Measurements from ENCODE around the gene ENSA.
A peak's percentile ranks its signal among the peaks of the same experiment; 100 is the strongest.
"Not testable (repeated sequence)": the region's sequence is repeated elsewhere in the genome, so short reads cannot be mapped to it uniquely, and the experiment has no call there.

ENSA gene

GRCh38 chr1:150580966-150581365, 48.4 kb downstream of the ENSA start:
- not testable (repeated sequence) for DNase-seq (ENCODE audit: low spot score)

- no peak for DNase-seq (ENCODE audit: low spot score)
Measured at GRCh38 chr1:150579945-150580642, 49.3 kb downstream of the ENSA start.

GRCh38 chr1:150579110-150579944, 50.1 kb downstream of the ENSA start, which contains the start of gene MCL1:
Gene MCL1, minus strand, starts transcription at chr1:150579610. Its CDS starts 80 bp downstream, at chr1:150579530.
- peak; percentile 98 for DNase-seq (ENCODE audit: low spot score)

GRCh38 chr1:150578272-150579109, 50.9 kb downstream of the ENSA start:
- no peak for DNase-seq (ENCODE audit: low spot score)

GRCh38 chr1:150577557-150578271, 51.7 kb downstream of the ENSA start:
- no peak for DNase-seq (ENCODE audit: low spot score)

GRCh38 chr1:150576794-150577556, 52.4 kb downstream of the ENSA start:
- DNase-seq (ENCODE audit: low spot score), result no peak

- no peak for DNase-seq (ENCODE audit: low spot score)
Measured at GRCh38 chr1:150576367-150576711, 53.1 kb downstream of the ENSA start.

GRCh38 chr1:150575518-150576366, 53.7 kb downstream of the ENSA start:
- no peak for DNase-seq (ENCODE audit: low spot score)

DNA sequence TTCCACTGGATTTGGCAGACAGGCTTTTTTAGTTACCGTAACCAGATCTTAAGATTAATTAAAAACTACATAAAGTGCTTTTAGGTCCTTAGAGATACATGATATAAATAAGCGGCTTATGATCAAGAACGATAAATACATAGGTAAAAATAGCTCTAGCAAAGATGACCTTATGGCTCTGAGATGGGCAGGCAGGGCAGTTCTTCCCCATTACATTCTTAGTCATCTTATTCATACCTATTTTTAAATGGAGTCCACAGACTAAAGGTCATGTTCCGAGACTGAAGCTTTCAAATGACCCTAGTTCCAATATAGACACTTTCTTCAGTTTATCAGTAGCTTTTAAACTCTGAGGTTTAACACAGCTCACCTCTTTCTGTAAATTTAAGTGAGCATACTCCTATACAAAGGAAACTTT, 54.3 kb downstream of the ENSA start:
- DNase-seq (ENCODE audit: low spot score), result no peak

DNA sequence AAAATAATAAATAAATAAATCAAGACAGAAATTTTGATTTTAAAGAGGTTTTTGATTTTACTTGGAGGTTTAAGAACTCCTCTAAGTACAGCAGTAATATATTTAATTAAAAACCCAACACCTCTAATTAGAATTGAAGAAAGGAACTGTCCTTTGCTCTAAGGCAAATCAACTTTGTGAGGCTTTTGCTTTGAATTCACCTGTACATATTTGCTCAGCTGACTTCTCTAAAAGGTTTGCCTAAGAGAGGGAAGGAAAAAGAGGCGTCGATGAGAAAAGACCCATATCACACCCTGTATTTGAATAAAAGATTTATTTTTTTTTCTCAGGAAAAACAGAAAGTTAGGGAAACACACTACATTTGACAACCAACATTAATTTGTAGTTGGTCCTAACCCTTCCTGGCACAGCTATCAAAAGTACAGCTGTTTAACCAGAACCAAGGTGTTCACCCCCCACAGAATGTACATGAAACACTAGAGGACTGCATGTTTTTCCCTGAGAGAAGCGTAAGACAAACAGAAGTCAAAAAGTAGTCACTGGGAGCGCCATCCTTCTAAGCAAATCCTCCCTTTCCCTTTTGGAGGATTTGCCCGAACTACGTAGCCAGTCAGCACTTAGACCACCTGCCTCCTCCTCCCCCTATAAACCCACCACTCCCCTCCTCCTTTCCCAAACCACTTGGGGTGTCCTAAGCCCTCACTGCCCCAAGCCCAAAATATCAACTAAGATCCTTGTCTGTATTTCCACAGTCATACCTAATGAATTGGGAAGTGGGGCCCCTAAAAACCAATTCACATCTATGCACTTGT, 54.9 kb downstream of the ENSA start:
- no peak for DNase-seq (ENCODE audit: low spot score)

DNA sequence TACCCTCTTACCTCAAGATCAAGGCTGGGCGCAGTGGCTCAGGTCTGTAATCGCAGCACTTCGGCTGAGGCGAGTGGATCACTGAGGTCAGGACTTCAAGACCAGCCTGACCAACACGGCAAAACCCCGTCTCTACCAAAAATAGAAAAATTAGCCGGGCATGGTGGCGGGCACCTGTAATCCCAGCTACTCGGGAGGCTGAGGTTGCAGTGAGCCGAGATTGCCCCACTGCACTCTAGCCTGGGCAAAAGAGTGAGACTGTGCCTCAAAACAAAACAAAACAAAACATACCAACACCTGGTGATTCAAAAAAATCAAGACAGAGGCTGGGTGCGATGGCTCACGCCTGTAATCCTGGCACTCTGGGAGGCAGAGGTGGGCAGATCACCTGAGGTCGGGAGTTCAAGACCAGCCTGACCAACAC, 55.8 kb downstream of the ENSA start:
- not testable (repeated sequence) for DNase-seq (ENCODE audit: low spot score)

GRCh38 chr1:150572918-150573647, 56.3 kb downstream of the ENSA start:
- no peak for DNase-seq (ENCODE audit: low spot score)

Small RNA genes within 50 kb of the gene (small RNA-seq; reads per million reads assigned to genes)
- gene RF00015 (0 reads per million in 2 experiments), gene RF00561 (0 reads per million in 2 experiments)

Measured in SK-N-DZ (cell line).